Mesendoderm (in vitro differentiated cells): Measurements from ENCODE around the gene HCK.

Experiments used
- DNase-seq: peaks from one replicate; pipeline ENCODE4 v3.0.0; 2013
- H2AK5ac ChIP-seq: 2 replicates; pipeline ENCODE4 v1.6.1; 2013; ENCODE audit warnings: low read length, inconsistent platforms
- H2BK120ac ChIP-seq: 2 replicates; pipeline ENCODE4 v1.6.1; 2013; ENCODE audit warnings: low read depth, mild to moderate bottlenecking, low read length, moderate library complexity, mixed read lengths
- H2BK15ac ChIP-seq: replicated peaks from 2 replicates; pipeline ENCODE4 v1.6.1; 2013; ENCODE audit warnings: low read depth, mild to moderate bottlenecking, moderate library complexity
- H2BK5ac ChIP-seq: 2 replicates; pipeline ENCODE4 v1.6.1; 2013; ENCODE audit warnings: low read length, inconsistent platforms
- H3K18ac ChIP-seq: 2 replicates; pipeline ENCODE4 v1.6.1; 2013; ENCODE audit warnings: mild to moderate bottlenecking, low read length, mixed read lengths
- H3K23ac ChIP-seq: one replicate; pipeline ENCODE4 v1.6.1; 2013; ENCODE audit warnings: low read length
- H3K27ac ChIP-seq: 2 replicates; pipeline ENCODE4 v1.5.1; 2013; ENCODE audit warnings: low read depth, mild to moderate bottlenecking, inconsistent platforms, low read length, moderate library complexity
- H3K27me3 ChIP-seq: 2 replicates; pipeline ENCODE4 v1.6.1; 2013; ENCODE audit warnings: low read length, control low read depth, mild to moderate bottlenecking, inconsistent platforms; ENCODE audit not compliant: insufficient read depth, poor library complexity
- H3K36me3 ChIP-seq: 2 replicates; pipeline ENCODE4 v1.6.1; 2013; ENCODE audit warnings: low read length, inconsistent platforms; ENCODE audit not compliant: control insufficient read depth, insufficient read depth
- H3K4ac ChIP-seq: one replicate; pipeline ENCODE4 v1.6.1; 2013; ENCODE audit warnings: low read depth, mild to moderate bottlenecking, low read length, moderate library complexity
- H3K4me1 ChIP-seq: 2 replicates; pipeline ENCODE4 v1.6.1; 2013; ENCODE audit warnings: low read depth, low read length, inconsistent platforms; ENCODE audit not compliant: control insufficient read depth
- H3K4me2 ChIP-seq: 2 replicates; pipeline ENCODE4 v1.6.1; 2013; ENCODE audit warnings: low read length
- H3K4me3 ChIP-seq: 2 replicates; pipeline ENCODE4 v1.5.1; 2013; ENCODE audit warnings: mild to moderate bottlenecking, low read length
- H3K56ac ChIP-seq: one replicate; pipeline ENCODE4 v1.6.1; 2013; ENCODE audit warnings: low read length
- H3K79me1 ChIP-seq: 2 replicates; pipeline ENCODE4 v1.6.1; 2013; ENCODE audit warnings: low read length, inconsistent platforms
- H3K79me2 ChIP-seq: 2 replicates; pipeline ENCODE4 v1.6.1; 2013; ENCODE audit warnings: mild to moderate bottlenecking, low read length; ENCODE audit not compliant: control insufficient read depth, insufficient read depth
- H3K9ac ChIP-seq: 2 replicates; pipeline ENCODE4 v1.6.1; 2013; ENCODE audit warnings: low read length, inconsistent platforms
- H4K5ac ChIP-seq: one replicate; pipeline ENCODE4 v1.6.1; 2013; ENCODE audit warnings: low read length
- H4K8ac ChIP-seq: one replicate; pipeline ENCODE4 v1.6.1; 2013; ENCODE audit warnings: low read depth, mild to moderate bottlenecking, control low read depth, low read length, moderate library complexity
- WGBS: extraction: QIAGEN DNeasy Blood & Tissue Kit; methylation state at CpG from one replicate; pipeline ENCODE4 v1.1.7; 2013; ENCODE audit warnings: low lambda C conversion rate, missing lambda C conversion rate; ENCODE audit not compliant: insufficient coverage; ENCODE audit errors: extremely low coverage; 5-methylcytosine and 5-hydroxymethylcytosine counted together

HCK gene

GRCh38 chr20:32013326-32013725 lies 38.7 kb upstream of the HCK start:
- H3K9ac ChIP-seq = no peak overlapping the region
- H4K5ac ChIP-seq = no peak overlapping the region

GRCh38 chr20:32017711-32018251 lies 34.3 kb upstream of the HCK start:
- no peak overlapping the region for H2BK5ac ChIP-seq
- H2BK120ac ChIP-seq = no peak overlapping the region
- H3K4ac ChIP-seq = no peak overlapping the region
- H3K27ac ChIP-seq = no peak overlapping the region
- no peak overlapping the region for H2BK15ac ChIP-seq
- no peak overlapping the region for H2AK5ac ChIP-seq
- no CpG with 5 or more reads among the region's 35 CpGs for WGBS
- H3K23ac ChIP-seq = no peak overlapping the region
- H4K5ac ChIP-seq = no peak overlapping the region
- H3K27me3 ChIP-seq = no peaks in the 10 kb centered on the region
- no peak overlapping the region for H3K9ac ChIP-seq
- H3K4me1 ChIP-seq = no peaks in the 10 kb centered on the region
- peak overlapping the region; percentile 13 for H3K4me2 ChIP-seq
- DNase-seq = peak; percentile 95
- H3K4me3 ChIP-seq = no peak overlapping the region
- no peaks in the 10 kb centered on the region for H3K79me1 ChIP-seq
- H4K8ac ChIP-seq = no peak overlapping the region
- no peak overlapping the region for H3K18ac ChIP-seq
- no peaks in the 10 kb centered on the region for H3K79me2 ChIP-seq
- H3K36me3 ChIP-seq = no peaks in the 10 kb centered on the region
- no peak overlapping the region for H3K56ac ChIP-seq

More at GRCh38 chr20:32013326-32013725, 38.7 kb upstream of the HCK start:
- no peak overlapping the region for H3K27ac ChIP-seq
- H3K23ac ChIP-seq = no peak overlapping the region
- H2BK15ac ChIP-seq = no peak overlapping the region
- H3K4me3 ChIP-seq = no peak overlapping the region
- no peak overlapping the region for H3K4ac ChIP-seq
- no peaks in the 10 kb centered on the region for H3K79me1 ChIP-seq
- no peak overlapping the region for H2BK5ac ChIP-seq
- H2AK5ac ChIP-seq = no peak overlapping the region
- no peak for DNase-seq
- H2BK120ac ChIP-seq = no peak overlapping the region
- no CpG with 5 or more reads among the region's 7 CpGs for WGBS
- H3K79me2 ChIP-seq = no peaks in the 10 kb centered on the region
- H4K8ac ChIP-seq = no peak overlapping the region
- no peaks in the 10 kb centered on the region for H3K27me3 ChIP-seq
- H3K56ac ChIP-seq = no peak overlapping the region
- H3K18ac ChIP-seq = no peak overlapping the region
- peaks cover 4% of the 10 kb centered on the region for H3K4me1 ChIP-seq
- no peaks in the 10 kb centered on the region for H3K36me3 ChIP-seq
- H3K4me2 ChIP-seq = no peak overlapping the region

- H3K4me2 ChIP-seq = peak overlapping the region; percentile 94
- no peak overlapping the region for H2AK5ac ChIP-seq
- no peak overlapping the region for H2BK5ac ChIP-seq
- peak overlapping the region; percentile 70 for H3K9ac ChIP-seq
- no peak overlapping the region for H2BK120ac ChIP-seq
- H3K56ac ChIP-seq = peak overlapping the region; percentile 84
- no peaks in the 10 kb centered on the region for H3K36me3 ChIP-seq
- peak overlapping the region; percentile 62 for H3K18ac ChIP-seq
- no peak overlapping the region for H4K8ac ChIP-seq
- no peak overlapping the region for H2BK15ac ChIP-seq
- H3K4me3 ChIP-seq = peak overlapping the region; percentile 49
- no peaks in the 10 kb centered on the region for H3K4me1 ChIP-seq
- no peak overlapping the region for H4K5ac ChIP-seq
- no peak overlapping the region for H3K4ac ChIP-seq
- no peak overlapping the region for H3K27ac ChIP-seq
- H3K79me1 ChIP-seq = no peaks in the 10 kb centered on the region
- DNase-seq = peak; percentile 93
- H3K27me3 ChIP-seq = no peaks in the 10 kb centered on the region
- no peaks in the 10 kb centered on the region for H3K79me2 ChIP-seq
- H3K23ac ChIP-seq = no peak overlapping the region
- no CpG with 5 or more reads among the region's 67 CpGs for WGBS
Measured at GRCh38 chr20:32018269-32019155, 33.5 kb upstream of the HCK start.

GRCh38 chr20:32019156-32019510 lies 32.9 kb upstream of the HCK start:
- Histone ChIP-seq H3K79me1 (no peaks in the 10 kb centered on the region), H3K9ac (no peak overlapping the region), H3K56ac (peak overlapping the region; percentile 38), H2BK5ac (no peak overlapping the region), H4K8ac (no peak overlapping the region), H3K4ac (no peak overlapping the region), H3K23ac (no peak overlapping the region), H3K79me2 (no peaks in the 10 kb centered on the region), H3K4me2 (no peak overlapping the region), H3K4me1 (no peaks in the 10 kb centered on the region), H3K36me3 (no peaks in the 10 kb centered on the region), H2BK120ac (no peak overlapping the region), H2BK15ac (no peak overlapping the region), H3K4me3 (no peak overlapping the region), H3K27me3 (no peaks in the 10 kb centered on the region), H4K5ac (no peak overlapping the region), H2AK5ac (no peak overlapping the region), H3K18ac (peak overlapping the region; percentile 62), H3K27ac (no peak overlapping the region)
- peak; percentile 80 for DNase-seq
- whole genome bisulfite sequencing = no CpG with 5 or more reads among the region's 42 CpGs

- no peak overlapping the region for H3K27ac ChIP-seq
- no peak overlapping the region for H3K18ac ChIP-seq
- WGBS = no CpG with 5 or more reads among the region's 11 CpGs
- H4K8ac ChIP-seq = no peak overlapping the region
- H2BK120ac ChIP-seq = no peak overlapping the region
- H3K4me2 ChIP-seq = peak overlapping the region; percentile 46
- DNase-seq = no peak
- no peak overlapping the region for H3K4me3 ChIP-seq
- no peaks in the 10 kb centered on the region for H3K79me2 ChIP-seq
- no peak overlapping the region for H4K5ac ChIP-seq
- H3K56ac ChIP-seq = no peak overlapping the region
- no peaks in the 10 kb centered on the region for H3K27me3 ChIP-seq
- H3K36me3 ChIP-seq = no peaks in the 10 kb centered on the region
- H2AK5ac ChIP-seq = no peak overlapping the region
- no peak overlapping the region for H3K4ac ChIP-seq
- no peaks in the 10 kb centered on the region for H3K4me1 ChIP-seq
- no peak overlapping the region for H2BK5ac ChIP-seq
- H3K9ac ChIP-seq = no peak overlapping the region
- H2BK15ac ChIP-seq = no peak overlapping the region
- no peak overlapping the region for H3K23ac ChIP-seq
- H3K79me1 ChIP-seq = no peaks in the 10 kb centered on the region
Measured at GRCh38 chr20:32019563-32020463, 32.2 kb upstream of the HCK start.
